ENCODE data around the gene RITA1. TPM values are rescaled to one million over a fixed set of nuclear protein-coding genes. Genes with fewer than 3 reads are reported as not detected.

The RITA1 gene
- total and polyA plus RNA-seq, 2 of the 4 experiments (the other 2 are of a cell fraction) = 14.2 to 14.7 TPM

GRCh38 chr12:113149361-113150150, 36.0 kb upstream of the RITA1 start, which contains the start of gene CFAP73:
Gene CFAP73 (plus strand): TSS chr12:113149724. CDS start chr12:113149858, 134 bp downstream.
- Histone ChIP-seq H2AK5ac (ENCODE audit: low read depth, low read length) (no peak within 1 kb of the TSS), H3K4me1 (ENCODE audit: control insufficient read depth, insufficient read depth, low read length) (peaks cover 2% of the 10 kb centered on the region; the same call in 1 of the 2 replicates), H2BK5ac (ENCODE audit: low read depth, low read length, poor library complexity, severe bottlenecking) (no peak within 1 kb of the TSS), H3K9me3 (ENCODE audit: control insufficient read depth, insufficient read depth, low read length) (no peaks in the 10 kb centered on the region), H3K18ac (ENCODE audit: low read depth, low read length) (no peak within 1 kb of the TSS), H3K9ac (ENCODE audit: low read depth, low read length) (no peak within 1 kb of the TSS), H3K14ac (replicated peaks; ENCODE audit: low read depth, low read length) (no peak within 1 kb of the TSS), H2BK120ac (ENCODE audit: low read depth, low read length) (no peak within 1 kb of the TSS), H4K20me1 (ENCODE audit: insufficient read depth, low read length) (no peaks in the 10 kb centered on the region), H3K79me1 (ENCODE audit: low read depth in 1 of 2, low read length in 2 of 2) (no peaks in the 10 kb centered on the region), H3K36me3 (ENCODE audit: control insufficient read depth, insufficient read depth, low read length) (no peaks in the 10 kb centered on the region), H3K4ac (ENCODE audit: low read depth, low read length) (no peak within 1 kb of the TSS), H2AFZ (replicated peaks; ENCODE audit: low read length, poor library complexity) (peak within 1 kb of the TSS; percentile 70), H2AK9ac (replicated peaks; ENCODE audit: low read depth, low read length, poor library complexity) (no peak within 1 kb of the TSS), H3K9me1 (ENCODE audit: insufficient read depth, low read length) (no peaks in the 10 kb centered on the region), H3K4me2 (ENCODE audit: low read depth, low read length) (peak within 1 kb of the TSS; percentile 35; the same call in 1 of the 2 replicates), H3K27ac (ENCODE audit: insufficient read depth, low read length) (no peak within 1 kb of the TSS), H4K5ac (ENCODE audit: low read depth, low read length) (no peak within 1 kb of the TSS), H3K27me3 (ENCODE audit: control insufficient read depth, insufficient read depth, low read length) (peaks cover 37% of the 10 kb centered on the region), H3K23ac (ENCODE audit: low read depth, low read length) (no peak within 1 kb of the TSS), H2BK15ac (ENCODE audit: low read depth, low read length) (no peak within 1 kb of the TSS), H3K56ac (ENCODE audit: extremely low read depth, insufficient read depth, low read length) (no peak within 1 kb of the TSS), H2BK20ac (ENCODE audit: low read depth, low read length) (no peak within 1 kb of the TSS), H4K8ac (ENCODE audit: low read depth in 2 of 2, low read length in 2 of 2) (no peak within 1 kb of the TSS), H4K91ac (ENCODE audit: insufficient read depth, low read depth, low read length) (no peak within 1 kb of the TSS), H3K4me3 (ENCODE audit: insufficient read depth, low read depth, low read length) (no peak within 1 kb of the TSS)
- in situ Hi-C loops (cut with MboI; ENCODE audit: low sequenced_read_pairs) (no loop called here), dilution Hi-C loops (cut with HindIII; ENCODE audit: low sequenced_read_pairs, unreplicated experiment) (no loop called here), intact Hi-C loops (cut with micrococcal nuclease) (loop anchor here (5.0 kb wide), 1 partner anchor 157 kb away; no protein-coding TSS in a partner anchor)
- DNase-seq = peak; percentile 75
- POLR2A ChIA-PET (ENCODE audit: unreplicated experiment) = no interaction called here
- BruUV-seq (replicated peaks) = no TSS peak
- TF ChIP-seq SMC3 (IDR thresholded peaks at IDR 0.05; ENCODE audit: low read depth, low read length) (no peak), MAFK (IDR thresholded peaks at IDR 0.05; ENCODE audit: low read depth, low read length) (no peak), FOS (IDR thresholded peaks at IDR 0.05; ENCODE audit: low read depth, low read length) (no peak), RFX5 (IDR thresholded peaks at IDR 0.05; ENCODE audit: low read depth, low read length) (no peak), MAZ (IDR thresholded peaks at IDR 0.05; ENCODE audit: borderline replicate concordance, low read depth, low read length) (peak; percentile 66; the same call in 1 of the 2 replicates), NFE2L2 (IDR thresholded peaks at IDR 0.05; ENCODE audit: low read depth, low read length) (no peak), RCOR1 (IDR thresholded peaks at IDR 0.05; ENCODE audit: insufficient replicate concordance, low read length) (no peak), CHD1 (IDR thresholded peaks at IDR 0.05; ENCODE audit: low read depth, low read length) (no peak)
- CTCF ChIA-PET = interaction anchor here (1.2 kb wide), 1 partner anchor 25 kb away, joined by 3 read pairs; no protein-coding TSS in a partner anchor
- 21% methylated on average over 5 of the region's 22 CpGs; no CpG with 5 or more reads in 1 of the 2 experiments for WGBS, 2 experiments (ENCODE audit: extremely low coverage in 2 of 2, insufficient read length in 1 of 2)
- ATAC-seq (ENCODE audit: low read depth) = peak; percentile 88

Measured in IMR-90 (cell line).